Measurements from ENCODE around the gene SUCLG2.

- TF ChIP-seq CTCF (IDR thresholded peaks at IDR 0.05) (no peak), POLR2A (IDR thresholded peaks at IDR 0.05) (no peak)
Observed at GRCh38 chr3:67592057-67592456, 62.4 kb downstream of the SUCLG2 start.
